Stomach smooth muscle (tissue), 2 donors: ENCODE data around the gene CCKAR.

Source experiments
- H3K27ac ChIP-seq: one replicate; pipeline ENCODE4 v1.7.0; 2013; ENCODE audit warnings: mild to moderate bottlenecking, low read length, inconsistent platforms
- H3K27me3 ChIP-seq, 2 donors: one replicate each; pipeline ENCODE4 v1.7.0; 2013; ENCODE audit warnings: low read length in 2 of 2; ENCODE audit not compliant: insufficient read depth in 2 of 2, control insufficient read depth in 1 of 2
- H3K36me3 ChIP-seq, 2 donors: one replicate each; pipeline ENCODE4 v1.7.0; 2013; ENCODE audit warnings: low read length in 2 of 2; ENCODE audit not compliant: control insufficient read depth in 2 of 2, insufficient read depth in 2 of 2
- H3K4me1 ChIP-seq: one replicate; pipeline ENCODE4 v1.7.0; 2013; ENCODE audit warnings: low read length; ENCODE audit not compliant: control insufficient read depth, insufficient read depth
- H3K4me3 ChIP-seq, 2 donors: one replicate each; pipeline ENCODE4 v1.7.0; 2013; ENCODE audit warnings: low read length in 2 of 2
- H3K9ac ChIP-seq, 2 donors: one replicate each; pipeline ENCODE4 v1.7.0; 2013; ENCODE audit warnings: low read length in 2 of 2, mild to moderate bottlenecking in 1 of 2
- H3K9me3 ChIP-seq, 2 donors: one replicate each; pipeline ENCODE4 v1.7.0; 2013; ENCODE audit warnings: low read length in 2 of 2; ENCODE audit not compliant: control insufficient read depth in 2 of 2
- donor health status: healthy.
- donor health status: Pancreatic carcinoma.

The CCKAR gene

DNA sequence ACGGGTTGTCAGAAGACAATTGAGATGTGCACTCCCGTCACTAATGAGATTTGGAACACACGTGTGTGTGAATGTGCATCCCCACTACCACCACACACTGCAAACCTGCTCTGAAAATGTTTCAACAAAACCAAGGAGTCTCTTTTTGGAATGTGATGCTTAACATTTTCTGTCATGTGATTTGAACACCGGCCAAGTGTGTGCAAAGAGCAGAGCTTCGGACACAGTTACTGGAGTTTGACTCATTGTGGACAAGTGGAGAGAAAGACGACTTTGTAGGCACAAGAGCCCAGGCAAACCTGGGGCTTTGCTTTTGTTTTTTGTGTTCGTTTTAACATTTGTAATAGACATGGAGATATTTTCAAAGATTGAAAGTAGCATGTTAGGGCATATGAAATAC is 49.2 kb downstream of the CCKAR start:
- Histone ChIP-seq H3K4me3 (no peak overlapping the region), H3K36me3 (peaks cover 0 to 4% of the 10 kb centered on the region in 2 donors), H3K27ac (no peak overlapping the region), H3K4me1 (peaks cover 4% of the 10 kb centered on the region), H3K9me3 (peaks cover 0 to 3% of the 10 kb centered on the region in 2 donors), H3K27me3 (no peaks in the 10 kb centered on the region), H3K9ac (no peak overlapping the region)

DNA sequence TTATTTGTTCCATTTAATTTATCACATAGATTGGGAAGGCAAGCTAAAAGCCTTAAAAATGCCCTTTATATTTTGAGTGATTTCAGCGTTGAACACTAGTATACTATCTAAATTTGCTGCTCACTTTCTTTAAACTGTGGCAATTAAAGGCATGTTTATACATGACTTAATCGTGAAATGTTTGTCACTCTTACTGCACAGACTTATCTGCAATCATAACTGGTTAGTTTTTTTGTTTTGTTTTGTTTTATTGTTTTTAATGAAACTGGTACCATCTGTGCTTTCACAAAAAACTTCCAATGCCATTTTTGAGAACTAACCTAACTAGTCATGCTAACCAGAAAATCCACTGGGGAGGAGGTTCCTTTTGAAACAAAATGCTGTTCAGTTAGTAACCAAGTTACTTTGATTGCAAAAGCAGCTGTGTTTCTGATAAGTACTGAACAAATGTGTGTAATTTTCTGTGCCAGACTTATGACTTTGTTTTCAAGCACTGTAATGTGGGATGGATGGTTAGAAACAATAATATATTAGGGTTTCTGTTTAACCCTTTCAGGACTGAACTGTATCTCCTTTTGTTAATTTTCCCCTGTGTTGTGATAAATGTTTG is 56.1 kb downstream of the CCKAR start:
- H3K4me1 ChIP-seq, result no peaks in the 10 kb centered on the region
- H3K9ac ChIP-seq, result no peak overlapping the region
- H3K27ac ChIP-seq, result no peak overlapping the region
- no peak overlapping the region for H3K4me3 ChIP-seq
- no peaks in the 10 kb centered on the region for H3K27me3 ChIP-seq
- peaks cover 9 to 13% of the 10 kb centered on the region in 2 donors for H3K36me3 ChIP-seq
- no peaks in the 10 kb centered on the region for H3K9me3 ChIP-seq

DNA sequence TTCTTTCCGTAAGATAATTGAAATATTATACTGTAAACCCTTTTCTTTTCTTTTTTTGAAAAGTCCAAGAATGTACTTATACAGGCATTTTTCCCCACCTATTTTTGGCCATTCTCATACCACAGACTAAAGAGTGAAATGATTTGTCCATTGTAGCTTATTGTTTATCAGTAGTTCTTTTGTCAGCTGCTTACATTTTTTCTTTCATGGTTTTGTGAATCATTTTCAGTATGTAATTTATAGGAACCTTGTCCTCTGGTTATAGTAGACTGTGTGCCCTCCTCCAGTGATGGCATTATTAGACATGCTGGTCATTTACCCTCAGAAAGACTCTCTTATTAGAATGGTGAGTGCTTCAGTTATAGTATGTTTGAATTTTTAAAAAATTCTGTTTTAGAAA is 56.7 kb downstream of the CCKAR start:
- Histone ChIP-seq H3K36me3 (peaks cover 9 to 13% of the 10 kb centered on the region in 2 donors), H3K4me1 (no peaks in the 10 kb centered on the region), H3K9ac (no peak overlapping the region), H3K4me3 (no peak overlapping the region), H3K9me3 (no peaks in the 10 kb centered on the region), H3K27me3 (no peaks in the 10 kb centered on the region), H3K27ac (no peak overlapping the region)

DNA sequence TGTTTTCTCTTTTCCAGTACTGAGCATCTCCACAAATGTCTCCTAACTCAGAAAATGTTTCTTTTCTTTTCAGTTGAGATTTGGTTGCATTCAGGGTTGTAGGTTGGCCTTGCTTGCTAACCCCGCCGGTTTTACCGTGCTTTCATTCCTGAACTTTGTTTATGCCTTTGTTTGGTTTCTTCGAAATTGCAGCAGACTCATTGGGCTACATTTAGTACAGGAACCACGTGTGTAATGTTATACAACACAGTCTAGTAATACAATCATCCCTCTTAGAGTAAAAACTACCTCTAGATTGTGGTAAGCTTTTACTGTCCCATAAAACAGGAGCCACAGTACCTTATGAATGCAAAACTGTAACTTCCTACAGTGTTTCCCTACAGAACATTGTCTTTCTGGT is 57.9 kb downstream of the CCKAR start:
- no peak overlapping the region for H3K9ac ChIP-seq
- no peak overlapping the region for H3K27ac ChIP-seq
- H3K9me3 ChIP-seq, result no peaks in the 10 kb centered on the region
- H3K27me3 ChIP-seq, result no peaks in the 10 kb centered on the region
- no peak overlapping the region for H3K4me3 ChIP-seq
- H3K4me1 ChIP-seq, result no peaks in the 10 kb centered on the region
- peaks cover 9 to 10% of the 10 kb centered on the region in 2 donors for H3K36me3 ChIP-seq

DNA sequence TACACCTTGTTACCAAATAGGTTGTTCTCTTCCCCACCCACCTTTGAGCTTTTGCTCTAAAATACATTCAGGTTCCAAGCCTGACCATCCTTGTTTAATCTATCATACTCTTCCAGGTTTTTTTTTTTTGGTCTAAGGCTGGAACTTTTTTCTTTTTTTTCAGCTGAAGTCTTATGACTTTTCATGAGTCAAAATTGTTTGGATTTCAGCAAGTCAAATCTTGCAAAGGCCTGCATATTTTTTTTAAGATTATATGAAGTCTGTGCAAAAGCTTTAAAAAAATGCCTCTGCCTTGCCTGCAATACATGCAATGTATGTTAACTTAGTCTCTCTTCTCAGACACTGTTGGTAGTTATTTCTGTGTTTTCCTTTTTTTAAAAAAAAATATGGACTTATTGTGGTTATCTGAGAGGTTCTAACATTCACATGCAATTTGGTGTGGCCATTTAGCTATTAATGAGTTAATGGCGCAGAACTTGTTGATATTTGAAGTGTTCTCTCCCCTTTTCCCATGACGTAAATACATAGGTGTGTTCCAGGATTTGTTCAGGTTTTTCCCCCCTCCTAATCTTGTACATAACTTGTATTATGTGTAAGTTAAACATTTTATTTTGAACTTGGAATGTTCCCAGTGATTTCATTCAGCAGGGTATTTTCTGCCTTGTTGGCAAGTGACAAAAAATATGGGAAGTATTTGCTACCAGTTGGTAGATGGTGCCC is 58.7 kb downstream of the CCKAR start:
- no peak overlapping the region for H3K27ac ChIP-seq
- H3K4me3 ChIP-seq, result no peak overlapping the region
- no peaks in the 10 kb centered on the region for H3K27me3 ChIP-seq
- H3K36me3 ChIP-seq, result peaks cover 9 to 10% of the 10 kb centered on the region in 2 donors
- no peak overlapping the region for H3K9ac ChIP-seq
- no peaks in the 10 kb centered on the region for H3K4me1 ChIP-seq
- no peaks in the 10 kb centered on the region for H3K9me3 ChIP-seq
